Measurements from ENCODE around the gene RIMBP2. TPM values are rescaled to one million over a fixed set of nuclear protein-coding genes. Genes with fewer than 3 reads are reported as not detected.

Gene RIMBP2
- total RNA-seq, 1 experiment from 2014 or later, result not detected

DNA sequence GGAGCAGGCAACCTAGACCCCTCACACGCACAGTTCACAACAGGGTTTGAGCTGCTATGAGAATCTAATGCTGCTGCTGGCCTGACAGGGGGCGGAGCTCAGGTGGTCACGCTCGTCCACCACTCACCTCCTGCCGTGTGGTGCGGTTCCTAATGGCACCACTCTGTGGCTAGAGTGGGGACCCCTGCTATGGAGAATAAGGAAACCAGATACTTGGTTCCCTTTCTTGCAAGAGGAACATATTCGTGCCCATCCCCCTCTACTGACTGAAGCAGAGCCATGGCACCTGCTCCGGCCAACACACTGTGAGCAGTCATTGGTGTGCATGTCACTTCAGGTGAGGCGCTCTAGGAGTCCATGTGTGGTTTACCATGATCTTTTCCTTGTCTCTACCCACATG lies 30.4 kb upstream of the RIMBP2 start:
- DNase-seq, result no peak
- no peaks in the 10 kb centered on the region for H3K27me3 ChIP-seq (replicated peaks; ENCODE audit: control insufficient read depth, insufficient read depth, low read length)
- no TSS peak for BruUV-seq (replicated peaks)
- H3K4me1 ChIP-seq, result no peaks in the 10 kb centered on the region
- CTCF ChIA-PET, result interaction anchor here (0.6 kb wide), 2 partner anchors 78 to 300 kb away, joined by 3 to 4 read pairs; no protein-coding TSS in a partner anchor
- TF ChIP-seq, protein P1, sequence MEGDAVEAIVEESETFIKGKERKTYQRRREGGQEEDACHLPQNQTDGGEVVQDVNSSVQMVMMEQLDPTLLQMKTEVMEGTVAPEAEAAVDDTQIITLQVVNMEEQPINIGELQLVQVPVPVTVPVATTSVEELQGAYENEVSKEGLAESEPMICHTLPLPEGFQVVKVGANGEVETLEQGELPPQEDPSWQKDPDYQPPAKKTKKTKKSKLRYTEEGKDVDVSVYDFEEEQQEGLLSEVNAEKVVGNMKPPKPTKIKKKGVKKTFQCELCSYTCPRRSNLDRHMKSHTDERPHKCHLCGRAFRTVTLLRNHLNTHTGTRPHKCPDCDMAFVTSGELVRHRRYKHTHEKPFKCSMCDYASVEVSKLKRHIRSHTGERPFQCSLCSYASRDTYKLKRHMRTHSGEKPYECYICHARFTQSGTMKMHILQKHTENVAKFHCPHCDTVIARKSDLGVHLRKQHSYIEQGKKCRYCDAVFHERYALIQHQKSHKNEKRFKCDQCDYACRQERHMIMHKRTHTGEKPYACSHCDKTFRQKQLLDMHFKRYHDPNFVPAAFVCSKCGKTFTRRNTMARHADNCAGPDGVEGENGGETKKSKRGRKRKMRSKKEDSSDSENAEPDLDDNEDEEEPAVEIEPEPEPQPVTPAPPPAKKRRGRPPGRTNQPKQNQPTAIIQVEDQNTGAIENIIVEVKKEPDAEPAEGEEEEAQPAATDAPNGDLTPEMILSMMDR (IDR thresholded peaks at IDR 0.05; ENCODE audit: insufficient read depth in 1 of 2, low read depth in 1 of 2, low read length in 1 of 2, severe bottlenecking in 1 of 2, unreplicated experiment in 1 of 2), result no peak
- Mint-ChIP-seq H3K9me3 (ENCODE audit: unreplicated experiment) (no peaks in the 10 kb centered on the region), H3K27ac (ENCODE audit: unreplicated experiment) (no peak overlapping the region), H3K4me3 (ENCODE audit: unreplicated experiment) (no peak overlapping the region), H3K27me3 (ENCODE audit: insufficient read depth, unreplicated experiment) (peaks cover 4% of the 10 kb centered on the region), H3K4me1 (ENCODE audit: low read depth, unreplicated experiment) (no peaks in the 10 kb centered on the region), H3K36me3 (ENCODE audit: insufficient read depth, unreplicated experiment) (no peaks in the 10 kb centered on the region)
- no peaks in the 10 kb centered on the region for H3K36me3 ChIP-seq (ENCODE audit: control insufficient read depth, insufficient read depth, low read length)
- POLR2A ChIA-PET, result no interaction called here
- H3K4me3 ChIP-seq (ENCODE audit: low read depth, low read length), result no peak overlapping the region
- H3K9me3 ChIP-seq, result no peaks in the 10 kb centered on the region
- intact Hi-C loops (cut with micrococcal nuclease; ENCODE audit: unreplicated experiment), result loop anchor here (5.0 kb wide), 1 partner anchor 289 kb away; no protein-coding TSS in a partner anchor

DNA sequence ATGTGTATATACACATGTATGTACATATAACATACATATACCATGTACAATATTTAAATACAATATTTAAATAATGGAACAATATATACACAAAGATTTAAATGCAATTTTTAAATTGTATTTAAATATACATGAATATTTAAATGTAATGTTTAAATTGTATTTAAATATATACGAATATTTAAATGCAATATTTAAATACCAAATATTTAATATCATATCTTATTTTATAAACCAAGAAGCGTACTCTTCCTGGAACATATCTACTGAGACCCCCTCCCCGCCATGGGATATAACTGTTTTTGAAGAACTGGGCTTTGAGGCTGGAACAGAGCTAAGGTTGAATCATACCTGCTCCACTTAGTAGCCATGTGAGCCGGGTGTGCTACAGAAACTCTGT lies 29.8 kb upstream of the RIMBP2 start:
- TF ChIP-seq, protein P1 (IDR thresholded peaks at IDR 0.05; ENCODE audit: insufficient read depth in 1 of 2, low read depth in 1 of 2, low read length in 1 of 2, severe bottlenecking in 1 of 2, unreplicated experiment in 1 of 2), result no peak
- DNase-seq, result no peak
- H3K4me3 Mint-ChIP-seq (ENCODE audit: unreplicated experiment), result no peak overlapping the region
- POLR2A ChIA-PET, result no interaction called here
- no TSS peak for BruUV-seq (replicated peaks)
- H3K27me3 Mint-ChIP-seq (ENCODE audit: insufficient read depth, unreplicated experiment), result peaks cover 4% of the 10 kb centered on the region
- CTCF ChIA-PET, result no interaction called here
- intact Hi-C loops (cut with micrococcal nuclease; ENCODE audit: unreplicated experiment), result loop anchor here (5.0 kb wide), 1 partner anchor 289 kb away; no protein-coding TSS in a partner anchor
- H3K36me3 ChIP-seq (ENCODE audit: control insufficient read depth, insufficient read depth, low read length), result no peaks in the 10 kb centered on the region
- no peaks in the 10 kb centered on the region for H3K4me1 ChIP-seq
- H3K4me3 ChIP-seq (ENCODE audit: low read depth, low read length), result no peak overlapping the region
- H3K9me3 Mint-ChIP-seq (ENCODE audit: unreplicated experiment), result peaks cover 4% of the 10 kb centered on the region
- no peaks in the 10 kb centered on the region for H3K4me1 Mint-ChIP-seq (ENCODE audit: low read depth, unreplicated experiment)
- no peaks in the 10 kb centered on the region for H3K27me3 ChIP-seq (replicated peaks; ENCODE audit: control insufficient read depth, insufficient read depth, low read length)
- H3K9me3 ChIP-seq, result no peaks in the 10 kb centered on the region
- H3K27ac Mint-ChIP-seq (ENCODE audit: unreplicated experiment), result no peak overlapping the region
- H3K36me3 Mint-ChIP-seq (ENCODE audit: insufficient read depth, unreplicated experiment), result no peaks in the 10 kb centered on the region

DNA sequence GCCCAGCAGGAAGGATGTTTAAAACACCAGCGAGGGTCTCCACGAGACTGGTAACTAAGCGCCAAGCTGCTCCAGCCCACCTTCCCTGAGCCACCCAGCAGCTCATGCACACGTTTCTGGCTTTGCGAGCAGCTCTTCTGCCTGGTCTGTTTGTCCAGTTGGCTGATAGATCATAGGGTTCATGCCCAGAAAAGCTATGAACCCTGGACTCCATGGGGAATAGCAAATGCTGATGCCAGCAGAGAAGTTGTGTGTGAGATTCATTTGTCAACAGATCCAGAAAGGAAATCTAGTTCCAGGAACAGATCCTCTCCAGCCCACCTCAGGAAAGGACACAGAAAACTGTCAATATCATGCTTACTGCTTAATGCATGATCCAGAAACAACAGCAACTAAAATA lies 28.2 kb upstream of the RIMBP2 start:
- H3K4me3 ChIP-seq (ENCODE audit: low read depth, low read length), result no peak overlapping the region
- no peaks in the 10 kb centered on the region for H3K36me3 Mint-ChIP-seq (ENCODE audit: insufficient read depth, unreplicated experiment)
- no peaks in the 10 kb centered on the region for H3K27me3 ChIP-seq (replicated peaks; ENCODE audit: control insufficient read depth, insufficient read depth, low read length)
- H3K36me3 ChIP-seq (ENCODE audit: control insufficient read depth, insufficient read depth, low read length), result no peaks in the 10 kb centered on the region
- ChIA-PET CTCF (no interaction called here), POLR2A (no interaction called here)
- peaks cover 9% of the 10 kb centered on the region for H3K27me3 Mint-ChIP-seq (ENCODE audit: insufficient read depth, unreplicated experiment)
- intact Hi-C loops (cut with micrococcal nuclease; ENCODE audit: unreplicated experiment), result no loop called here
- no peaks in the 10 kb centered on the region for H3K4me1 Mint-ChIP-seq (ENCODE audit: low read depth, unreplicated experiment)
- no peaks in the 10 kb centered on the region for H3K4me1 ChIP-seq
- H3K4me3 Mint-ChIP-seq (ENCODE audit: unreplicated experiment), result no peak overlapping the region
- no TSS peak for BruUV-seq (replicated peaks)
- DNase-seq, result no peak
- peaks cover 10% of the 10 kb centered on the region for H3K9me3 Mint-ChIP-seq (ENCODE audit: unreplicated experiment)
- TF ChIP-seq, protein P1 (IDR thresholded peaks at IDR 0.05; ENCODE audit: insufficient read depth in 1 of 2, low read depth in 1 of 2, low read length in 1 of 2, severe bottlenecking in 1 of 2, unreplicated experiment in 1 of 2), result no peak
- H3K27ac Mint-ChIP-seq (ENCODE audit: unreplicated experiment), result no peak overlapping the region
- no peaks in the 10 kb centered on the region for H3K9me3 ChIP-seq

Measured in Caco-2 (cell line).